IMR-90 (cell line): ENCODE results near the gene ABTB2.

Experiments
- BHLHE40 ChIP-seq: fragments of 150-350 bp; IDR thresholded peaks from 2 replicates; pipeline ENCODE4 v1.6.1; 2016; ENCODE audit warnings: mild to moderate bottlenecking, low read depth, low read length
- CHD1 ChIP-seq: IDR thresholded peaks from 2 replicates; pipeline ENCODE4 v1.6.1; 2012; ENCODE audit warnings: low read depth, low read length, improper control_type of control experiment
- MAFK ChIP-seq: IDR thresholded peaks from 2 replicates; pipeline ENCODE4 v1.6.1; 2012; ENCODE audit warnings: low read depth, low read length, improper control_type of control experiment
- MAZ ChIP-seq: IDR thresholded peaks from 2 replicates; pipeline ENCODE4 v1.6.1; 2012; ENCODE audit warnings: low read depth, mild to moderate bottlenecking, low read length, improper control_type of control experiment, moderate library complexity, borderline replicate concordance
- MXI1 ChIP-seq: IDR thresholded peaks from 2 replicates; pipeline ENCODE4 v1.6.1; 2012; ENCODE audit warnings: low read depth, mild to moderate bottlenecking, low read length, moderate library complexity, borderline replicate concordance
- NFE2L2 ChIP-seq: fragments of 150-350 bp; IDR thresholded peaks from 2 replicates; pipeline ENCODE4 v1.6.1; 2016; ENCODE audit warnings: low read depth, mild to moderate bottlenecking, low read length
- POLR2A ChIP-seq: IDR thresholded peaks from 2 replicates; pipeline ENCODE4 v1.6.1; 2012; ENCODE audit warnings: mild to moderate bottlenecking, low read depth, low read length
- RAD21 ChIP-seq: IDR thresholded peaks from 2 replicates; pipeline ENCODE4 v1.6.1; 2012; ENCODE audit warnings: low read length, improper control_type of control experiment
- RFX5 ChIP-seq: IDR thresholded peaks from 2 replicates; pipeline ENCODE4 v1.8.0; 2012; ENCODE audit warnings: low read depth, mild to moderate bottlenecking, low read length, moderate library complexity
- SMC3 ChIP-seq: fragments of 150-350 bp; IDR thresholded peaks from 2 replicates; pipeline ENCODE4 v1.6.1; 2016; ENCODE audit warnings: low read depth, mild to moderate bottlenecking, antibody characterized with exemption, low read length, moderate library complexity
- TF ChIP-seq, protein P1 (sequence below): conservative IDR thresholded peaks from 2 replicates; pipeline ENCODE4 v1.5.1; 2012; ENCODE audit warnings: mild to moderate bottlenecking, low read depth, low read length, improper control_type of control experiment
- TF ChIP-seq, protein P2 (sequence below): fragments of 150-350 bp; IDR thresholded peaks from 2 replicates; pipeline ENCODE4 v1.6.1; 2017; ENCODE audit warnings: mild to moderate bottlenecking, antibody characterized with exemption, low read length, low read depth
- TF ChIP-seq, protein P3 (sequence below): fragments of 150-350 bp; IDR thresholded peaks from 2 replicates; pipeline ENCODE4 v1.6.1; 2016; ENCODE audit warnings: low read depth, mild to moderate bottlenecking, low read length, moderate library complexity, borderline replicate concordance

DNA sequence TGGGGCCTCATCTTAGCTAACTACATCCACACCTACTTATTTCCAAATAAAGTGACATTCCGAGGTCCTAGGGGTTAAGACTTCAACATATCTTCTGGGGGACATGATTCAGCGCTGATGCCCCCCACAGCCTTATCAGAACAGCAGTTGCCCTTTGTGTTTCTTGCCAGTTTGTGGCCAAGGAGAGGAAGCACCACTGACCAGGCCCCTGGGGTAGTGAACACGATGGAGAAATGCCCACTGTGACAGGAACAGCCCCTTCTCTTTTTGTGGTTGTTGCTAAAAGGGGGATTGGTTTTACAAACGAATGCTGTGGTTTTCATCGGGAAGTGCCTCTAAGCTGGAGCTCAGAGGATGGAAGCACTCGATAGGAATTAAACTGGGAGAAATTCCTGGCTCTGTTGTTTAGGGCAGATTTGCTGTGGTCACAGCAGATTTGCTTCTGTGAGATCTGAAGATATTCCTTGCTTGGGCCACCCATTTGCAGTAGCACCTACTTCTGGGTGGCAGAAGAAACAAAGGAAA is 88.8 kb downstream of the ABTB2 start:
- TF ChIP-seq, protein P1, sequence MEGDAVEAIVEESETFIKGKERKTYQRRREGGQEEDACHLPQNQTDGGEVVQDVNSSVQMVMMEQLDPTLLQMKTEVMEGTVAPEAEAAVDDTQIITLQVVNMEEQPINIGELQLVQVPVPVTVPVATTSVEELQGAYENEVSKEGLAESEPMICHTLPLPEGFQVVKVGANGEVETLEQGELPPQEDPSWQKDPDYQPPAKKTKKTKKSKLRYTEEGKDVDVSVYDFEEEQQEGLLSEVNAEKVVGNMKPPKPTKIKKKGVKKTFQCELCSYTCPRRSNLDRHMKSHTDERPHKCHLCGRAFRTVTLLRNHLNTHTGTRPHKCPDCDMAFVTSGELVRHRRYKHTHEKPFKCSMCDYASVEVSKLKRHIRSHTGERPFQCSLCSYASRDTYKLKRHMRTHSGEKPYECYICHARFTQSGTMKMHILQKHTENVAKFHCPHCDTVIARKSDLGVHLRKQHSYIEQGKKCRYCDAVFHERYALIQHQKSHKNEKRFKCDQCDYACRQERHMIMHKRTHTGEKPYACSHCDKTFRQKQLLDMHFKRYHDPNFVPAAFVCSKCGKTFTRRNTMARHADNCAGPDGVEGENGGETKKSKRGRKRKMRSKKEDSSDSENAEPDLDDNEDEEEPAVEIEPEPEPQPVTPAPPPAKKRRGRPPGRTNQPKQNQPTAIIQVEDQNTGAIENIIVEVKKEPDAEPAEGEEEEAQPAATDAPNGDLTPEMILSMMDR: no peak
- TF ChIP-seq MXI1: no peak
- TF ChIP-seq BHLHE40: no peak
- TF ChIP-seq POLR2A: no peak
- no peak for TF ChIP-seq RAD21
- TF ChIP-seq SMC3: no peak
- TF ChIP-seq, protein P2, sequence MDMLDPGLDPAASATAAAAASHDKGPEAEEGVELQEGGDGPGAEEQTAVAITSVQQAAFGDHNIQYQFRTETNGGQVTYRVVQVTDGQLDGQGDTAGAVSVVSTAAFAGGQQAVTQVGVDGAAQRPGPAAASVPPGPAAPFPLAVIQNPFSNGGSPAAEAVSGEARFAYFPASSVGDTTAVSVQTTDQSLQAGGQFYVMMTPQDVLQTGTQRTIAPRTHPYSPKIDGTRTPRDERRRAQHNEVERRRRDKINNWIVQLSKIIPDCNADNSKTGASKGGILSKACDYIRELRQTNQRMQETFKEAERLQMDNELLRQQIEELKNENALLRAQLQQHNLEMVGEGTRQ: no peak
- TF ChIP-seq CHD1: no peak
- no peak for TF ChIP-seq MAFK
- no peak for TF ChIP-seq MAZ
- TF ChIP-seq, protein P3, sequence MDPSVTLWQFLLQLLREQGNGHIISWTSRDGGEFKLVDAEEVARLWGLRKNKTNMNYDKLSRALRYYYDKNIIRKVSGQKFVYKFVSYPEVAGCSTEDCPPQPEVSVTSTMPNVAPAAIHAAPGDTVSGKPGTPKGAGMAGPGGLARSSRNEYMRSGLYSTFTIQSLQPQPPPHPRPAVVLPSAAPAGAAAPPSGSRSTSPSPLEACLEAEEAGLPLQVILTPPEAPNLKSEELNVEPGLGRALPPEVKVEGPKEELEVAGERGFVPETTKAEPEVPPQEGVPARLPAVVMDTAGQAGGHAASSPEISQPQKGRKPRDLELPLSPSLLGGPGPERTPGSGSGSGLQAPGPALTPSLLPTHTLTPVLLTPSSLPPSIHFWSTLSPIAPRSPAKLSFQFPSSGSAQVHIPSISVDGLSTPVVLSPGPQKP: no peak
- no peak for TF ChIP-seq RFX5
- TF ChIP-seq NFE2L2: no peak
